IgD-negative memory B cell (primary cell): Measurements from ENCODE around the gene B4GALNT3. TPM values are rescaled to one million over a fixed set of nuclear protein-coding genes. Genes with fewer than 3 reads are reported as not detected.
A peak's percentile ranks its signal among the peaks of the same experiment; 100 is the strongest.

Experiments used
- H3K27ac Mint-ChIP-seq, 3 donors: one replicate each; pipeline ENCODE4 v1.8.0; 2020 to 2022; ENCODE audit warnings: mild to moderate bottlenecking in 3 of 3, mixed read lengths in 3 of 3, moderate library complexity in 1 of 3
- H3K27me3 Mint-ChIP-seq: one replicate; pipeline ENCODE4 v1.8.0; 2021; ENCODE audit warnings: mixed read lengths
- H3K36me3 Mint-ChIP-seq: one replicate; pipeline ENCODE4 v1.8.0; 2020; ENCODE audit warnings: mild to moderate bottlenecking, mixed read lengths
- H3K4me1 Mint-ChIP-seq, 3 donors: one replicate each; pipeline ENCODE4 v1.8.0; 2020 to 2022; ENCODE audit warnings: mixed read lengths in 3 of 3, mild to moderate bottlenecking in 1 of 3
- H3K4me3 Mint-ChIP-seq, 4 donors: one replicate each; pipeline ENCODE4 v1.8.0; 2020 to 2022; ENCODE audit warnings: mild to moderate bottlenecking in 4 of 4, mixed read lengths in 4 of 4, moderate library complexity in 3 of 4
- H3K9me3 Mint-ChIP-seq, 3 donors: one replicate each; pipeline ENCODE4 v1.8.0; 2020 to 2021; ENCODE audit warnings: mixed read lengths in 3 of 3, mild to moderate bottlenecking in 1 of 3
- polyA plus RNA-seq: library from polyadenylated mRNA; unstranded; fragments of 300-500 nt; fragmentation: Illumina TruSeq; gene quantifications from one replicate; pipeline ENCODE4 v1.2.3, GENCODE V29; 2021

The B4GALNT3 gene
- polyA plus RNA-seq, 1 donor from 2014 or later = 0.89 TPM

- no peak overlapping the region for H3K4me3 Mint-ChIP-seq
- peaks cover 15 to 18% (median 15%) of the 10 kb centered on the region in 3 donors for H3K4me1 Mint-ChIP-seq
- H3K9me3 Mint-ChIP-seq = no peaks in the 10 kb centered on the region
Observed at GRCh38 chr12:560691-561390, 101.1 kb downstream of the B4GALNT3 start.

GRCh38 chr12:561391-561705 lies 101.6 kb downstream of the B4GALNT3 start:
- Mint-ChIP-seq H3K36me3 (no peaks in the 10 kb centered on the region), H3K4me1 (peaks cover 15 to 18% (median 15%) of the 10 kb centered on the region in 3 donors), H3K27ac (no peak overlapping the region), H3K9me3 (no peaks in the 10 kb centered on the region), H3K4me3 (peak overlapping the region in 1 of 4 donors; percentile 54), H3K27me3 (no peaks in the 10 kb centered on the region)

More at GRCh38 chr12:560691-561390, 101.1 kb downstream of the B4GALNT3 start:
- Mint-ChIP-seq H3K36me3 (no peaks in the 10 kb centered on the region), H3K27me3 (no peaks in the 10 kb centered on the region), H3K27ac (peak overlapping the region in 1 of 3 donors; percentile 83)

GRCh38 chr12:561908-562593 lies 102.3 kb downstream of the B4GALNT3 start:
- no peaks in the 10 kb centered on the region for H3K9me3 Mint-ChIP-seq
- no peaks in the 10 kb centered on the region for H3K27me3 Mint-ChIP-seq
- no peaks in the 10 kb centered on the region for H3K36me3 Mint-ChIP-seq
- H3K4me1 Mint-ChIP-seq = peaks cover 15 to 18% (median 15%) of the 10 kb centered on the region in 3 donors
- peak overlapping the region in 2 of 4 donors; percentile 44 to 66 for H3K4me3 Mint-ChIP-seq
- peak overlapping the region in 1 of 3 donors; percentile 18 for H3K27ac Mint-ChIP-seq

GRCh38 chr12:562634-563033 lies 102.9 kb downstream of the B4GALNT3 start:
- Mint-ChIP-seq H3K4me3 (peak overlapping the region in 2 of 4 donors; percentile 66 to 67), H3K27ac (no peak overlapping the region), H3K27me3 (no peaks in the 10 kb centered on the region), H3K4me1 (peaks cover 15 to 18% (median 15%) of the 10 kb centered on the region in 3 donors), H3K36me3 (no peaks in the 10 kb centered on the region), H3K9me3 (no peaks in the 10 kb centered on the region)

GRCh38 chr12:563250-563781 lies 103.6 kb downstream of the B4GALNT3 start:
- no peaks in the 10 kb centered on the region for H3K9me3 Mint-ChIP-seq
- H3K4me3 Mint-ChIP-seq = peak overlapping the region in 3 of 4 donors; percentile 65 to 90 (median 87)
- peaks cover 2% of the 10 kb centered on the region for H3K36me3 Mint-ChIP-seq
- H3K27ac Mint-ChIP-seq = peak overlapping the region in 1 of 3 donors; percentile 73
- H3K4me1 Mint-ChIP-seq = peaks cover 15 to 18% (median 15%) of the 10 kb centered on the region in 3 donors
- no peaks in the 10 kb centered on the region for H3K27me3 Mint-ChIP-seq

- H3K36me3 Mint-ChIP-seq = peaks cover 2% of the 10 kb centered on the region
- H3K27me3 Mint-ChIP-seq = no peaks in the 10 kb centered on the region
- H3K27ac Mint-ChIP-seq = peak overlapping the region in 1 of 3 donors; percentile 73
- H3K4me3 Mint-ChIP-seq = peak overlapping the region in 3 of 4 donors; percentile 65 to 90 (median 87)
- H3K4me1 Mint-ChIP-seq = peaks cover 15 to 18% (median 15%) of the 10 kb centered on the region in 3 donors
- no peaks in the 10 kb centered on the region for H3K9me3 Mint-ChIP-seq
Observed at GRCh38 chr12:563787-564298, 104.1 kb downstream of the B4GALNT3 start.

- Mint-ChIP-seq H3K27ac (peak overlapping the region in 1 of 3 donors; percentile 94), H3K4me3 (peak overlapping the region in 2 of 4 donors; percentile 55 to 63), H3K4me1 (peaks cover 19 to 22% (median 20%) of the 10 kb centered on the region in 3 donors), H3K36me3 (peaks cover 2% of the 10 kb centered on the region), H3K27me3 (no peaks in the 10 kb centered on the region), H3K9me3 (no peaks in the 10 kb centered on the region)
Observed at GRCh38 chr12:565161-565560, 105.4 kb downstream of the B4GALNT3 start.

GRCh38 chr12:565589-566105 lies 105.9 kb downstream of the B4GALNT3 start:
- H3K36me3 Mint-ChIP-seq = peaks cover 2% of the 10 kb centered on the region
- H3K4me3 Mint-ChIP-seq = peak overlapping the region in 2 of 4 donors; percentile 60 to 63
- no peaks in the 10 kb centered on the region for H3K9me3 Mint-ChIP-seq
- peak overlapping the region in 1 of 3 donors; percentile 94 for H3K27ac Mint-ChIP-seq
- H3K27me3 Mint-ChIP-seq = no peaks in the 10 kb centered on the region
- H3K4me1 Mint-ChIP-seq = peaks cover 17 to 22% (median 20%) of the 10 kb centered on the region in 3 donors

GRCh38 chr12:568486-568885 lies 108.7 kb downstream of the B4GALNT3 start:
- H3K4me1 Mint-ChIP-seq = peaks cover 10 to 14% (median 14%) of the 10 kb centered on the region in 3 donors
- H3K27me3 Mint-ChIP-seq = no peaks in the 10 kb centered on the region
- no peaks in the 10 kb centered on the region for H3K9me3 Mint-ChIP-seq
- peaks cover 2% of the 10 kb centered on the region for H3K36me3 Mint-ChIP-seq
- no peak overlapping the region for H3K27ac Mint-ChIP-seq
- peak overlapping the region in 1 of 4 donors; percentile 18 for H3K4me3 Mint-ChIP-seq

- Mint-ChIP-seq H3K9me3 (no peaks in the 10 kb centered on the region), H3K27ac (no peak overlapping the region), H3K4me3 (peak overlapping the region in 1 of 4 donors; percentile 68), H3K36me3 (peaks cover 2% of the 10 kb centered on the region), H3K27me3 (no peaks in the 10 kb centered on the region), H3K4me1 (peaks cover 4 to 7% (median 7%) of the 10 kb centered on the region in 3 donors)
Observed at GRCh38 chr12:569091-569676, 109.4 kb downstream of the B4GALNT3 start.

GRCh38 chr12:569803-570434 lies 110.2 kb downstream of the B4GALNT3 start:
- H3K36me3 Mint-ChIP-seq = peaks cover 2% of the 10 kb centered on the region
- H3K27me3 Mint-ChIP-seq = no peaks in the 10 kb centered on the region
- H3K9me3 Mint-ChIP-seq = peaks cover 0 to 2% (median 0%) of the 10 kb centered on the region in 3 donors
- H3K4me1 Mint-ChIP-seq = peaks cover 4 to 5% (median 4%) of the 10 kb centered on the region in 3 donors
- peak overlapping the region; percentile 81 to 89 (median 85) for H3K4me3 Mint-ChIP-seq
- peak overlapping the region in 1 of 3 donors; percentile 86 for H3K27ac Mint-ChIP-seq

- Mint-ChIP-seq H3K27me3 (no peaks in the 10 kb centered on the region), H3K4me3 (peak overlapping the region in 1 of 4 donors; percentile 45), H3K36me3 (peaks cover 2% of the 10 kb centered on the region), H3K27ac (no peak overlapping the region), H3K9me3 (peaks cover 0 to 2% (median 0%) of the 10 kb centered on the region in 3 donors), H3K4me1 (peaks cover 4 to 5% (median 4%) of the 10 kb centered on the region in 3 donors)
Observed at GRCh38 chr12:570435-570920, 110.7 kb downstream of the B4GALNT3 start.

- H3K27ac Mint-ChIP-seq = peak overlapping the region in 1 of 3 donors; percentile 33
- H3K4me3 Mint-ChIP-seq = peak overlapping the region in 2 of 4 donors; percentile 49 to 80
Observed at GRCh38 chr12:570921-571794, 111.4 kb downstream of the B4GALNT3 start.

More at GRCh38 chr12:570921-571794, 111.4 kb downstream of the B4GALNT3 start:
- Mint-ChIP-seq H3K4me1 (peaks cover 4 to 5% (median 4%) of the 10 kb centered on the region in 3 donors), H3K27me3 (no peaks in the 10 kb centered on the region), H3K36me3 (peaks cover 2% of the 10 kb centered on the region), H3K9me3 (peaks cover 0 to 2% (median 0%) of the 10 kb centered on the region in 3 donors)
